GM12878 (cell line): ENCODE results near the gene ARHGAP5. TPM values are rescaled to one million over a fixed set of nuclear protein-coding genes. Genes with fewer than 3 reads are reported as not detected.

ENCODE experiments used
- ATAC-seq: fragments of 200-7000 bp; cut with Tn5 transposase; 3 replicates; pipeline ENCODE4 v1.9.1; 2020; ENCODE audit warnings: mild to moderate bottlenecking, moderate library complexity
- BruUV-seq: library from RNA; stranded (reverse); fragments of 400-500 nt; replicated peaks from 2 replicates; lab custom pipeline; 2021; lab: Mats Ljungman, UMichigan
- CTCF ChIA-PET: fragments of 300-600 bp; sonication (Branson Sonifier 250); formaldehyde crosslinking; extraction: SDS; loops from one replicate; lab custom pipeline; 2021; ENCODE audit warnings: inconsistent platforms; lab: Yijun Ruan, JAX
- POLR2A ChIA-PET: fragments of 350-600 bp; formaldehyde crosslinking; extraction: SDS; loops from one replicate; lab custom pipeline; 2021; ENCODE audit warnings: inconsistent platforms; lab: Charles Lee
- RAD21 ChIA-PET: fragments of 300-600 bp; sonication (Branson Sonifier 250); formaldehyde crosslinking; loops from one replicate; lab custom pipeline; 2023; ENCODE audit warnings: antibody characterized with exemption; ENCODE audit not compliant: unreplicated experiment; lab: Charles Lee
- SMC1A ChIA-PET: fragments of 300-600 bp; sonication (Branson Sonifier 250); formaldehyde crosslinking; loops from one replicate; lab custom pipeline; 2023; ENCODE audit not compliant: unreplicated experiment, uncharacterized antibody; lab: Charles Lee
- DNase-seq: peaks from one replicate; pipeline ENCODE4 v3.0.0-alpha.2; 2011; ENCODE audit warnings: low read depth, low spot score
- FAIRE-seq: peaks from 3 replicates; lab custom pipeline; 2011; peaks lifted over from hg19 to GRCh38; lab: Jason Lieb, UNC
- H2AFZ ChIP-seq: 2 replicates; pipeline ENCODE4 v1.6.0; 2011; ENCODE audit warnings: low read depth, low read length, control low read depth; ENCODE audit not compliant: control insufficient read depth
- H3K27ac ChIP-seq: 2 replicates; pipeline ENCODE4 v1.5.1; 2011; ENCODE audit warnings: control low read depth; ENCODE audit not compliant: control insufficient read depth, insufficient read depth
- H3K27me3 ChIP-seq, 2 experiments: replicated peaks in 1 of 2; 2 replicates each; pipeline versions ENCODE4 v1.6.0 to v1.6.1; 2011; ENCODE audit warnings: low read length in 1 of 2; ENCODE audit not compliant: control insufficient read depth in 2 of 2, insufficient read depth in 2 of 2
- H3K36me3 ChIP-seq, 2 experiments: 2 replicates each; pipeline ENCODE4 v1.5.1; 2011; ENCODE audit warnings: low read length in 1 of 2; ENCODE audit not compliant: control insufficient read depth in 2 of 2, insufficient read depth in 2 of 2
- H3K4me1 ChIP-seq: 2 replicates; pipeline ENCODE4 v1.6.1; 2011; ENCODE audit warnings: mild to moderate bottlenecking, low read length, moderate library complexity, mixed read lengths; ENCODE audit not compliant: control insufficient read depth, insufficient read depth
- H3K4me2 ChIP-seq: 2 replicates; pipeline ENCODE4 v1.6.0; 2011; ENCODE audit warnings: control low read depth; ENCODE audit not compliant: control insufficient read depth, insufficient read depth
- H3K4me3 ChIP-seq: fragments of 200-600 bp; sonication (generic); 2 replicates; pipeline ENCODE4 v1.5.1; 2016
- H3K79me2 ChIP-seq: 2 replicates; pipeline ENCODE4 v1.6.0; 2011; ENCODE audit warnings: low read length; ENCODE audit not compliant: control insufficient read depth, insufficient read depth
- H3K9ac ChIP-seq: 2 replicates; pipeline ENCODE4 v1.8.0; 2011; ENCODE audit warnings: low read length, control low read depth, mixed read lengths; ENCODE audit not compliant: control insufficient read depth, insufficient read depth
- H3K9me3 ChIP-seq: replicated peaks from 3 replicates; pipeline ENCODE4 v1.5.1; 2011; ENCODE audit warnings: mild to moderate bottlenecking, low read length; ENCODE audit not compliant: control insufficient read depth, insufficient read depth
- H4K20me1 ChIP-seq: 2 replicates; pipeline ENCODE4 v1.6.0; 2011; ENCODE audit not compliant: control insufficient read depth, insufficient read depth
- CEBPB ChIP-seq, 2 experiments: fragments of 150-350 bp in 1 of 2; IDR thresholded peaks; 2 replicates each; pipeline ENCODE4 v1.6.1; 2012 to 2014; ENCODE audit warnings: low read depth in 2 of 2, low read length in 2 of 2, borderline replicate concordance in 1 of 2, inconsistent platforms in 1 of 2
- FOXK2 ChIP-seq: fragments of 450-650 bp; IDR thresholded peaks from 2 replicates; pipeline ENCODE4 v1.6.1; 2017; ENCODE audit warnings: mild to moderate bottlenecking, moderate library complexity
- JUNB ChIP-seq: IDR thresholded peaks from 2 replicates; pipeline ENCODE4 v1.6.1; 2016; ENCODE audit warnings: antibody characterized with exemption, mild to moderate bottlenecking
- KDM1A ChIP-seq: fragments of 200-600 bp; sonication (generic); IDR thresholded peaks from 2 replicates; pipeline ENCODE4 v1.6.1; 2016; ENCODE audit warnings: borderline replicate concordance
- POLR2AphosphoS2 ChIP-seq: IDR thresholded peaks from 2 replicates; pipeline ENCODE4 v1.6.1; 2011; ENCODE audit warnings: low read depth, mild to moderate bottlenecking, low read length, improper control_type of control experiment, moderate library complexity
- SIN3A ChIP-seq: IDR thresholded peaks from 2 replicates; pipeline ENCODE4 v1.6.1; 2012; ENCODE audit warnings: low read depth, low read length, improper control_type of control experiment
- SMARCA5 ChIP-seq: fragments of 450-650 bp; IDR thresholded peaks from 2 replicates; pipeline ENCODE4 v1.6.1; 2017; ENCODE audit warnings: mild to moderate bottlenecking
- SP1 ChIP-seq: IDR thresholded peaks from one replicate; pipeline ENCODE4 v1.6.1; 2011; ENCODE audit warnings: low read depth, low read length
- TCF12 ChIP-seq: IDR thresholded peaks from 2 replicates; pipeline ENCODE4 v1.6.1; 2011; ENCODE audit warnings: low read depth, mild to moderate bottlenecking, low read length
- TCF7 ChIP-seq: IDR thresholded peaks from 2 replicates; pipeline ENCODE4 v1.6.1; 2014; ENCODE audit warnings: antibody characterized with exemption, borderline replicate concordance
- WGBS: methylation state at CpG from one replicate; pipeline ENCODE4 v1.1.6; 2016; ENCODE audit warnings: low lambda C conversion rate; ENCODE audit not compliant: insufficient replicate concordance, insufficient coverage; ENCODE audit errors: missing lambda C conversion rate; 5-methylcytosine and 5-hydroxymethylcytosine counted together
- in situ Hi-C: fragments of 300-500 bp; cut with MboI; formaldehyde crosslinking; loops from 9 replicates; pipeline ENCODE4 v1.14.3; 2018; ENCODE audit warnings: mixed read lengths
- intact Hi-C: fragments of 100-400 bp; cut with micrococcal nuclease; formaldehyde crosslinking; loops from one replicate; pipeline ENCODE4 v1.14.2; 2022; ENCODE audit not compliant: unreplicated experiment
- polyA plus RNA-seq, 11 experiments: library from polyadenylated mRNA; depleted of rRNA in 4 of 11; unstranded in 6 of 11; stranded (reverse) in 5 of 11; fragments of >200 nt; fragmentation: Nextera tagmentation in 4 of 11; fragmentation: Illumina TruSeq in 1 of 11; extraction: Ambion mirVana in 4 of 11; extraction: Trizol in 1 of 11; gene quantifications; 1 replicate in 1 of 11; 2 replicates in 10 of 11; pipeline versions ENCODE4 v1.2.1 to v1.2.3, GENCODE V29; 2011 to 2016; ENCODE audit warnings: inconsistent platforms in 2 of 11, missing spikeins in 2 of 11, low read depth in 1 of 11
- total RNA-seq, 4 experiments: library from RNA; depleted of rRNA in 3 of 4; stranded (reverse); fragments of >200 nt in 3 of 4; fragmentation: Illumina TruSeq in 1 of 4; extraction: Trizol in 1 of 4; gene quantifications; 2 replicates each; pipeline versions ENCODE4 v1.2.1 to v1.2.3, GENCODE V29; 2013 to 2021
- TF ChIP-seq, protein P1 (sequence below): fragments of 450-650 bp; IDR thresholded peaks from 2 replicates; pipeline ENCODE4 v1.6.1; 2014; ENCODE audit warnings: mild to moderate bottlenecking
- TF ChIP-seq, protein P2 (sequence below): fragments of 450-650 bp; formaldehyde crosslinking; IDR thresholded peaks from 2 replicates; pipeline ENCODE4 v1.4.0; 2020; ENCODE audit warnings: mild to moderate bottlenecking, moderate library complexity

ARHGAP5 gene
- total and polyA plus RNA-seq, 10 of the 15 experiments (the other 5 are each of a cell fraction or from before 2014, with no cell fraction given) = 0.91 to 19.6 (median 7.2) TPM

DNA sequence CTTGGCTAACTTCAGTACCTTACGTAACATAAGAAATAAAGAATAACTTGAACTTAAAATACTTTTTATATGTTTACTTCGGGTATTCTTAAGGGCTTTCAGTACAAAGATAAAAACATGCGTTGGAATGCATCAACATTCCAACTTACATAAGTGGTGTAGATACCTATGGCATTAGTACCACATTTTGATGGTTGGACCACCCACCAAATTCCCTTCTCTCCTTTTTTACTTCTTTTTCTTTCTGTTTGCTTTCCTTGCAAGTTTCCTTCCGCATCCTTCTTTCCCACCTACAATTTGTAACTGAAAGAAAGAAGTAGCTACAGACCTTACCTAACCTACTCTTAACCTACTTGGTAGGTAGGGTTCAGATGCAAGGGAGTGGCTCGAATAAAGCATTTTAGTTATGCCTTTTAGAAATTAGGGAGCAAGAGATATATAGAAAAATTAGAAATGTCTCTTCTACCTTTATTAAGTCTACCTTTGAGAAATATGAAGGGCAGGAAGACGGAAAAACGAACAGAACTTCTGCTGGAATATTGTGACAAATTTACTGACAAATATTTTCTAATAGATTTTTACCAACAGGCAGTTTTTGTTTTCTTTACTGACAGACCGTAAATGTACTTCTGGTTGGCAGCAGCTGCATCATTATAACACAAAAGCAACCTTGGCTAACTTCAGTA is 2.1 kb upstream of the ARHGAP5 start:
- TF ChIP-seq SMARCA5 (no peak), SP1 (no peak), SIN3A (no peak), CEBPB (IDR thresholded peaks at IDR 0.05; ENCODE audit: borderline replicate concordance in 1 of 2, low read depth in 2 of 2, low read length in 2 of 2) (no peak), KDM1A (no peak), POLR2AphosphoS2 (no peak), TCF12 (no peak), FOXK2 (no peak), JUNB (no peak), TCF7 (no peak)
- TF ChIP-seq, protein P1, sequence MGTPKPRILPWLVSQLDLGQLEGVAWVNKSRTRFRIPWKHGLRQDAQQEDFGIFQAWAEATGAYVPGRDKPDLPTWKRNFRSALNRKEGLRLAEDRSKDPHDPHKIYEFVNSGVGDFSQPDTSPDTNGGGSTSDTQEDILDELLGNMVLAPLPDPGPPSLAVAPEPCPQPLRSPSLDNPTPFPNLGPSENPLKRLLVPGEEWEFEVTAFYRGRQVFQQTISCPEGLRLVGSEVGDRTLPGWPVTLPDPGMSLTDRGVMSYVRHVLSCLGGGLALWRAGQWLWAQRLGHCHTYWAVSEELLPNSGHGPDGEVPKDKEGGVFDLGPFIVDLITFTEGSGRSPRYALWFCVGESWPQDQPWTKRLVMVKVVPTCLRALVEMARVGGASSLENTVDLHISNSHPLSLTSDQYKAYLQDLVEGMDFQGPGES = no peak
- TF ChIP-seq, protein P2, sequence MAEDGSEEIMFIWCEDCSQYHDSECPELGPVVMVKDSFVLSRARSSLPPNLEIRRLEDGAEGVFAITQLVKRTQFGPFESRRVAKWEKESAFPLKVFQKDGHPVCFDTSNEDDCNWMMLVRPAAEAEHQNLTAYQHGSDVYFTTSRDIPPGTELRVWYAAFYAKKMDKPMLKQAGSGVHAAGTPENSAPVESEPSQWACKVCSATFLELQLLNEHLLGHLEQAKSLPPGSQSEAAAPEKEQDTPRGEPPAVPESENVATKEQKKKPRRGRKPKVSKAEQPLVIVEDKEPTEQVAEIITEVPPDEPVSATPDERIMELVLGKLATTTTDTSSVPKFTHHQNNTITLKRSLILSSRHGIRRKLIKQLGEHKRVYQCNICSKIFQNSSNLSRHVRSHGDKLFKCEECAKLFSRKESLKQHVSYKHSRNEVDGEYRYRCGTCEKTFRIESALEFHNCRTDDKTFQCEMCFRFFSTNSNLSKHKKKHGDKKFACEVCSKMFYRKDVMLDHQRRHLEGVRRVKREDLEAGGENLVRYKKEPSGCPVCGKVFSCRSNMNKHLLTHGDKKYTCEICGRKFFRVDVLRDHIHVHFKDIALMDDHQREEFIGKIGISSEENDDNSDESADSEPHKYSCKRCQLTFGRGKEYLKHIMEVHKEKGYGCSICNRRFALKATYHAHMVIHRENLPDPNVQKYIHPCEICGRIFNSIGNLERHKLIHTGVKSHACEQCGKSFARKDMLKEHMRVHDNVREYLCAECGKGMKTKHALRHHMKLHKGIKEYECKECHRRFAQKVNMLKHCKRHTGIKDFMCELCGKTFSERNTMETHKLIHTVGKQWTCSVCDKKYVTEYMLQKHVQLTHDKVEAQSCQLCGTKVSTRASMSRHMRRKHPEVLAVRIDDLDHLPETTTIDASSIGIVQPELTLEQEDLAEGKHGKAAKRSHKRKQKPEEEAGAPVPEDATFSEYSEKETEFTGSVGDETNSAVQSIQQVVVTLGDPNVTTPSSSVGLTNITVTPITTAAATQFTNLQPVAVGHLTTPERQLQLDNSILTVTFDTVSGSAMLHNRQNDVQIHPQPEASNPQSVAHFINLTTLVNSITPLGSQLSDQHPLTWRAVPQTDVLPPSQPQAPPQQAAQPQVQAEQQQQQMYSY (CRISPR knock-in tag) = no peak
- ChIA-PET SMC1A (interaction anchor here (1.0 to 8.0 kb wide), 5 partner anchors 128 to 177 kb away, joined by 3 to 154 read pairs (median 5); partner anchors contain the start of genes RNU6-7 and RNU6-8), POLR2A (interaction anchor here (0.6 kb wide), 1 partner anchor 140 kb away, joined by 3 read pairs; no protein-coding TSS in a partner anchor), RAD21 (interaction anchor here (0.9 to 6.8 kb wide), 4 partner anchors 124 to 184 kb away, joined by 4 to 99 read pairs (median 13); no protein-coding TSS in a partner anchor), CTCF (interaction anchor here (0.7 to 12.6 kb wide), 4 partner anchors 140 to 184 kb away, joined by 3 to 300 read pairs (median 4); no protein-coding TSS in a partner anchor)
- H3K79me2 ChIP-seq = peaks cover 2% of the 10 kb centered on the region; the same call in 1 of the 2 replicates
- H2AFZ ChIP-seq = no peak overlapping the region
- H3K9ac ChIP-seq = no peak overlapping the region
- no TSS peak for BruUV-seq
- no peaks in the 10 kb centered on the region for H4K20me1 ChIP-seq
- no peaks in the 10 kb centered on the region for H3K36me3 ChIP-seq
- H3K27me3 ChIP-seq = no peaks in the 10 kb centered on the region
- no peaks in the 10 kb centered on the region for H3K4me1 ChIP-seq
- intact Hi-C loops (loop anchor here (5.0 to 10.0 kb wide), 4 partner anchors 400 to 620 kb away; partner anchors contain the start of gene DTD2), in situ Hi-C loops (loop anchor here (5.0 kb wide), 3 partner anchors 127 to 482 kb away; partner anchors contain the start of genes RNU6-7 and RNU6-8)
- H3K9me3 ChIP-seq = no peaks in the 10 kb centered on the region; the same call in 2 of the 3 replicates
- 72% methylated on average over 8 of the region's 8 CpGs for WGBS
- no peak overlapping the region for H3K4me2 ChIP-seq
- no peak for ATAC-seq
- no peak for DNase-seq
- no peak overlapping the region for H3K4me3 ChIP-seq
- peak; percentile 64 for FAIRE-seq
- H3K27ac ChIP-seq = no peak overlapping the region
